ENCODE results near the gene RGMB. TPM values are rescaled to one million over a fixed set of nuclear protein-coding genes. Genes with fewer than 3 reads are reported as not detected.

RGMB gene
- total and polyA plus RNA-seq, 12 donors, result 1.7 to 16.6 (median 13.6) TPM

DNA sequence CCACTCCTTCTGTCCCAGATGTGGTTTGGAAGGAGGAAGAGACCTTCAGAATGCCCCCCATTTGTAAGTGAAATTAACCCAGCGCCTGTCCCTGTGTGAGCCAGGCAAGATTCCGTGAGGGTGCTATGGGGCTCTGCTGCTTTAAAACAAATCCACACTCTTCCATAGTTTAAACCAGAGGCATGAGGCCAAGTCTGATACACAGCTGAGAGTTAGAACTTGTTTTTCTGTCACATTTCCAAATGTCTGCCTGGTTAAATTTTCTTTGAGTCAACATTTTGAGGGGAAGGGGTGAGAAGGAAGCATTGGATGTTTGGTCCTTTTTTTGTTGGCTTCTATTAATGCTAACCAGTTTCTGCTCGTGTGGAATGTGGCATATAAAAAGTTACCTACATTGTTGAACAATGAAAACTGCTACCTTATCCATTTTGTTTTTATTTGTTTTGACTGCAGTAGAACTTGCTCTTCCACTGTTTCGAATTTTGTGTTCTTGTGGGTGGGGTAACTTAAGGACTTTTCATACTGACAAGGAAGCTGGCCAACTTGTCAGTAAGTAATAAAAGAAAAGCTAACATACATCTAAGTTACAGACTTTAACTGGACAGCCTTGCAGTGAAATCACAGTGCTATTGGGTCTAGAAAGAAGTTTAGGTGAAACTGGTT lies 12.9 kb downstream of the RGMB start:
- intact Hi-C loops (cut with DNase I), result no loop called here
- TF ChIP-seq, protein P1, sequence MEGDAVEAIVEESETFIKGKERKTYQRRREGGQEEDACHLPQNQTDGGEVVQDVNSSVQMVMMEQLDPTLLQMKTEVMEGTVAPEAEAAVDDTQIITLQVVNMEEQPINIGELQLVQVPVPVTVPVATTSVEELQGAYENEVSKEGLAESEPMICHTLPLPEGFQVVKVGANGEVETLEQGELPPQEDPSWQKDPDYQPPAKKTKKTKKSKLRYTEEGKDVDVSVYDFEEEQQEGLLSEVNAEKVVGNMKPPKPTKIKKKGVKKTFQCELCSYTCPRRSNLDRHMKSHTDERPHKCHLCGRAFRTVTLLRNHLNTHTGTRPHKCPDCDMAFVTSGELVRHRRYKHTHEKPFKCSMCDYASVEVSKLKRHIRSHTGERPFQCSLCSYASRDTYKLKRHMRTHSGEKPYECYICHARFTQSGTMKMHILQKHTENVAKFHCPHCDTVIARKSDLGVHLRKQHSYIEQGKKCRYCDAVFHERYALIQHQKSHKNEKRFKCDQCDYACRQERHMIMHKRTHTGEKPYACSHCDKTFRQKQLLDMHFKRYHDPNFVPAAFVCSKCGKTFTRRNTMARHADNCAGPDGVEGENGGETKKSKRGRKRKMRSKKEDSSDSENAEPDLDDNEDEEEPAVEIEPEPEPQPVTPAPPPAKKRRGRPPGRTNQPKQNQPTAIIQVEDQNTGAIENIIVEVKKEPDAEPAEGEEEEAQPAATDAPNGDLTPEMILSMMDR (IDR thresholded peaks at IDR 0.05), result no peak
- Histone ChIP-seq H3K36me3 (peaks cover 0 to 39% (median 0%) of the 10 kb centered on the region in 9 donors), H3K4me3 (no peak overlapping the region), H3K4me1 (peaks cover 6 to 89% (median 42%) of the 10 kb centered on the region in 9 donors), H3K27ac (peak overlapping the region in 1 of 10 donors; percentile 25), H3K9me3 (no peaks in the 10 kb centered on the region), H3K27me3 (no peaks in the 10 kb centered on the region)
- DNase-seq (no peak), ATAC-seq (no peak)
- 54 to 63% methylated on average over 4 of the region's 4 CpGs for WGBS, 2 donors

DNA sequence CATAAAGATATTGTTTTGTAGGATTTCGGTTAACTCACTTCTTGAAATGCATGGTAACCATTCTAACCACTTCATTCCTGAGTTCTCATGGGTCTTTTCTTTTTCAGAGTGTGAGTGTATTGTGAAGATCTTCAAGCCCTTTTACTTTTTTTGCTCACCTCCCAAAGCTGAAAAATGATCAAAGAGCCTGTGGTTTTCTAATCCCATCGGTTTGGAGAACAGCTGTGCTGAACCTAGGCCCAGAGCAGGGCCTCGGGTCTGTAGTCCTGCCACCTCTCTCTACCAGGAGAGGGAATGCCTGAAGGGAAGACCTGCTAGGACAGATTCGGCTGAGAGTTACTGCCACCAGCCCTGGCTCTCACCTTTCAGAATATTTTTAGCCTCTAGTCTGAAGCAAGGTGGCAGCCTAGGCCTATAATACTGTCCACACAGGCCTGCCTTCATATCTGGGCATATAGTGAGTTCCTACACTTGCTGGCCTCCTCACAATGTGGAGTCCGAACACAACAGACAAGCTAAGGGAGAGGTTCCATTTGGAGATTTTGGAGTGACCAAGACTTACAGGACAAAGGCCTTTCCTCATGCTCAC lies 13.8 kb downstream of the RGMB start:
- TF ChIP-seq, protein P1 (IDR thresholded peaks at IDR 0.05), result peak in 4 of 9 donors; percentile 13 to 37 (median 18)
- DNase-seq (no peak), ATAC-seq (peak; percentile 47 to 85 (median 76))
- Histone ChIP-seq H3K9me3 (no peaks in the 10 kb centered on the region), H3K36me3 (peaks cover 0 to 30% (median 0%) of the 10 kb centered on the region in 9 donors), H3K27me3 (no peaks in the 10 kb centered on the region), H3K4me1 (peaks cover 6 to 92% (median 48%) of the 10 kb centered on the region in 9 donors), H3K4me3 (no peak overlapping the region), H3K27ac (peak overlapping the region in 6 of 10 donors; percentile 5 to 38 (median 30))
- intact Hi-C loops (cut with DNase I), result no loop called here
- WGBS, 2 donors, result 55 to 63% methylated on average over 5 of the region's 5 CpGs

DNA sequence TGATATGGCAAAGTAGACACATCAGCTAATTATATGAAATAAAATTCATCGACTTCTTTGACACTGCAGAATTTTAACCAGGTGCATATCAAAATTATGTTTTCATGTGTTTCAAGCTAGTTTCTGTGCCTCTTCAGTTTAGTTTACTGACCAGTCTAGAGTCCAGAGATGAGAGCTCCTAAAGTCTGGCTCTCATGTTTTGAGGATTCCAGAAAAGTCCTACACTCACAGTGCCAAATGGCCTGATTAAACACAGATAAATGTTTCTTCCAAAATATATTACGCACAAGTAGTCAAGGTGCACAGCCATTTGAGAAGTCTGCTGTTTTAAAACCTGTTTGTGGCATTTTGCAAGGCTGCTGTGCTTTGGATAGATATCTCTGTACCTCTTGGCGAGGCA lies 15.6 kb downstream of the RGMB start:
- ATAC-seq (no peak), DNase-seq (no peak)
- H3K9me3 ChIP-seq, result no peaks in the 10 kb centered on the region
- H3K36me3 ChIP-seq, result peaks cover 0 to 29% (median 0%) of the 10 kb centered on the region in 9 donors
- no peak overlapping the region for H3K27ac ChIP-seq
- no peak overlapping the region for H3K4me3 ChIP-seq
- intact Hi-C loops (cut with DNase I), result no loop called here
- peaks cover 6 to 81% (median 45%) of the 10 kb centered on the region in 9 donors for H3K4me1 ChIP-seq
- TF ChIP-seq, protein P1 (IDR thresholded peaks at IDR 0.05), result no peak
- H3K27me3 ChIP-seq, result no peaks in the 10 kb centered on the region
- WGBS, 2 donors, result 92 to 95% methylated on average over 3 of the region's 3 CpGs

DNA sequence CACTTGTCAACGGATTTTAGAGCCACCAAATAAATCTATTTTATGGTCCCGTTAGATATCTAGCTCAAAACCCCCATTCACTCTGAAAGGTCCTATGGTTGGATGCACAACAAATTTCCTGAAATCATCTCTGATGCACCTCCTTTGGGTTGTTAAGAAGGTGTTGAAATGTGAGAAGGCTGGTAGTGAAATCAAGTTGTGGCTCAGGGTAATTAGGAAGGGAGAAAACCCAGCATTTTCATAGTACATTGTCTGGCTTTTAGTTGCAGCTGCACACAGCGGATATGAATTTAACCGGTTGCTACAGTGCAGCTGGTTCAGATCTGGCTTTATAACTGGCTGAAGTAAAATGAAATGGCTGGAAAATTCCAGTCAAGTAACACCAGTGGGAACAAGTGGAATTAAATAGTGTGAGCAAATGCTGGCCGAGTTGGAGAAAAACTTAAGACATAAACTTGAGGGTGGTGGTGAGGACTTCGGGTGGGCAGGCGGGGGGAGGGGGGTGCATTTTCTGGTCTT lies 17.6 kb downstream of the RGMB start:
- intact Hi-C loops (cut with DNase I), result loop anchor here in 2 of 10 donors (10.0 kb wide), 1 partner anchor 1566 kb away; no protein-coding TSS in a partner anchor
- Histone ChIP-seq H3K36me3 (peaks cover 0 to 32% (median 0%) of the 10 kb centered on the region in 9 donors), H3K27me3 (no peaks in the 10 kb centered on the region), H3K4me3 (no peak overlapping the region), H3K4me1 (peaks cover 6 to 66% (median 32%) of the 10 kb centered on the region in 9 donors), H3K27ac (no peak overlapping the region), H3K9me3 (no peaks in the 10 kb centered on the region)
- TF ChIP-seq, protein P1 (IDR thresholded peaks at IDR 0.05), result no peak
- peak in 7 of 8 donors; percentile 26 to 78 (median 65) for ATAC-seq
- DNase-seq, result no peak
- 69 to 80% methylated on average over 7 of the region's 7 CpGs for WGBS, 2 donors

All from heart right ventricle (tissue), 16 donors.